GM21526 (cell line): ENCODE results near the gene COL5A1.

Experiments used
- ATAC-seq: cut with Tn5 transposase; IDR thresholded peaks from one replicate; pipeline ENCODE4 v1.9.1; 2021; ENCODE audit warnings: moderate library complexity; ENCODE audit not compliant: unreplicated experiment, low FRiP score

The COL5A1 gene

GRCh38 chr9:134641173-134641989 lies at the start of gene COL5A1:
COL5A1 (plus strand) TSS chr9:134641803; CDS start chr9:134642188, 385 bp downstream.
- ATAC-seq = no peak

GRCh38 chr9:134592018-134592818 lies 49.4 kb upstream of the COL5A1 start:
- ATAC-seq = no peak

- no peak for ATAC-seq
These were observed 48.8 kb upstream of the COL5A1 start for GRCh38 chr9:134592819-134593200.

- no peak for ATAC-seq
These were observed 48.1 kb upstream of the COL5A1 start for GRCh38 chr9:134593286-134594077.

GRCh38 chr9:134594078-134594941 lies 47.3 kb upstream of the COL5A1 start:
- no peak for ATAC-seq

- no peak for ATAC-seq
These were observed 46.6 kb upstream of the COL5A1 start for GRCh38 chr9:134595014-134595413.

- no peak for ATAC-seq
These were observed 44.3 kb upstream of the COL5A1 start for GRCh38 chr9:134597041-134597913.

GRCh38 chr9:134597957-134598883 lies 43.4 kb upstream of the COL5A1 start:
- ATAC-seq = no peak

- ATAC-seq = no peak
These were observed 42.7 kb upstream of the COL5A1 start for GRCh38 chr9:134598884-134599245.

GRCh38 chr9:134600371-134600770 lies 41.2 kb upstream of the COL5A1 start:
- ATAC-seq = no peak

GRCh38 chr9:134600836-134601638 lies 40.6 kb upstream of the COL5A1 start:
- no peak for ATAC-seq

GRCh38 chr9:134601764-134602163 lies 39.8 kb upstream of the COL5A1 start:
- ATAC-seq = no peak

- ATAC-seq = no peak
These were observed 38.8 kb upstream of the COL5A1 start for GRCh38 chr9:134602547-134603362.

- ATAC-seq = no peak
These were observed 36.8 kb upstream of the COL5A1 start for GRCh38 chr9:134604834-134605233.

GRCh38 chr9:134605351-134605965 lies 36.1 kb upstream of the COL5A1 start:
- no peak for ATAC-seq

GRCh38 chr9:134605966-134606357 lies 35.6 kb upstream of the COL5A1 start:
- ATAC-seq = no peak
